Measurements from ENCODE around the gene BTNL3.

The BTNL3 gene

DNA sequence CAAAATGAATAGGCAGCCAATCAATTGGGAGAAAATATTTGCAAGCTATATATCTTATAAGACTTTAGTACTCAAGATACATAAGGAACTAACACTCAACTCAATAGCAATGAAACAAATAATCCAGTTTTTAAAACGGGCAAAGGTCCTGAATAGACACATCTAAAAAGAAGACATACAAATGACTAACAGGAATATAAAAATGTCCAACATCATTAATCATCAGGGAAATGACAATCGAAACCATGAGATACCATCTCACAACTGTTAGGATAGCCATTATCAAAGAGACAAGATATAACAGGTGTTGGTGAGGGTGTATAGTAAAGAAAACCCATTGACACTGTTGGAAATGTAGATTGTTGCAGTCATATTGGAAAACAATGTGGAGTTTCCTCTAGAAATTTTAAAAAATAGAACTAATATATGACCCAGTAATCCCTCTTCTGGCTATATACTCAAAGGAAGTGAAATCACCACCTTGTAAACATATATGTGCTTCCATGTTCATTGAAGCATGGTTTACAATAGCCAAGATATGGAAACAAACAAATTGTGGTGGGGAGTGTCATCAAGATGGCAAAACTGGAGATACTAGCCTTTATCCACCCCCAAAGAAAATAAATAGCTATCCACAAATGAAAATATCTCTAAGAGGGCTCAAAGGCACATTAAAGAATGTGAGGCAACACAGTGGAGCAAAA lies 13.9 kb upstream of the BTNL3 start:
- TF ChIP-seq, protein P1, sequence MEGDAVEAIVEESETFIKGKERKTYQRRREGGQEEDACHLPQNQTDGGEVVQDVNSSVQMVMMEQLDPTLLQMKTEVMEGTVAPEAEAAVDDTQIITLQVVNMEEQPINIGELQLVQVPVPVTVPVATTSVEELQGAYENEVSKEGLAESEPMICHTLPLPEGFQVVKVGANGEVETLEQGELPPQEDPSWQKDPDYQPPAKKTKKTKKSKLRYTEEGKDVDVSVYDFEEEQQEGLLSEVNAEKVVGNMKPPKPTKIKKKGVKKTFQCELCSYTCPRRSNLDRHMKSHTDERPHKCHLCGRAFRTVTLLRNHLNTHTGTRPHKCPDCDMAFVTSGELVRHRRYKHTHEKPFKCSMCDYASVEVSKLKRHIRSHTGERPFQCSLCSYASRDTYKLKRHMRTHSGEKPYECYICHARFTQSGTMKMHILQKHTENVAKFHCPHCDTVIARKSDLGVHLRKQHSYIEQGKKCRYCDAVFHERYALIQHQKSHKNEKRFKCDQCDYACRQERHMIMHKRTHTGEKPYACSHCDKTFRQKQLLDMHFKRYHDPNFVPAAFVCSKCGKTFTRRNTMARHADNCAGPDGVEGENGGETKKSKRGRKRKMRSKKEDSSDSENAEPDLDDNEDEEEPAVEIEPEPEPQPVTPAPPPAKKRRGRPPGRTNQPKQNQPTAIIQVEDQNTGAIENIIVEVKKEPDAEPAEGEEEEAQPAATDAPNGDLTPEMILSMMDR (conservative IDR thresholded peaks at IDR 0.05; ENCODE audit: control insufficient read depth, insufficient read depth, low read depth, low read length) = no peak
- H3K4me3 ChIP-seq (ENCODE audit: control insufficient read depth, low read depth, low read length) = no peak overlapping the region
- no peak for DNase-seq (ENCODE audit: low read depth)

DNA sequence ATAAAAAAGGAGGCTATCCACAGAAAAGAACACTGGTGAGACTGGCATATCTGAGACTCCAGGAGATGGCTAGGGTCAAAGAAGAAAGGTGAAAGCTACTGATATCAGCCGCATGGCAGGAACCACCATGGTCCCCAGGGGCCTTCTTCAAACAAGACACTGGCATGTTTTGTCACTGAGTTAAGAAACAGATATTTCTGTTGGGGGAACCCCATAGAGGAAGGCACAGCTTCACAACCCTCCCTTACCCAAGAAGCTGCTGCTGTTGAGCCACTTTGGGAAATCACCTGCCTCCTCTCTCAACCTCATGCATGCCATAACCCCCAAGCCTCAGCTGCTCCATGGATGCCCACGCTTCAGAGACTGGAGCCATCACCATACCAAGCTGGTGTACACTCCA lies 13.3 kb upstream of the BTNL3 start:
- DNase-seq (ENCODE audit: low read depth) = no peak
- TF ChIP-seq, protein P1 (conservative IDR thresholded peaks at IDR 0.05; ENCODE audit: control insufficient read depth, insufficient read depth, low read depth, low read length) = no peak

GRCh38 chr5:180976518-180976917 lies 12.1 kb upstream of the BTNL3 start:
- DNase-seq (ENCODE audit: low read depth) = no peak
- TF ChIP-seq, protein P1 (conservative IDR thresholded peaks at IDR 0.05; ENCODE audit: control insufficient read depth, insufficient read depth, low read depth, low read length) = no peak
- H3K4me3 ChIP-seq (ENCODE audit: control insufficient read depth, low read depth, low read length) = no peak overlapping the region

More for the DNA sequence above, 13.3 kb upstream of the BTNL3 start:
- no peak overlapping the region for H3K4me3 ChIP-seq (ENCODE audit: control insufficient read depth, low read depth, low read length)

DNA sequence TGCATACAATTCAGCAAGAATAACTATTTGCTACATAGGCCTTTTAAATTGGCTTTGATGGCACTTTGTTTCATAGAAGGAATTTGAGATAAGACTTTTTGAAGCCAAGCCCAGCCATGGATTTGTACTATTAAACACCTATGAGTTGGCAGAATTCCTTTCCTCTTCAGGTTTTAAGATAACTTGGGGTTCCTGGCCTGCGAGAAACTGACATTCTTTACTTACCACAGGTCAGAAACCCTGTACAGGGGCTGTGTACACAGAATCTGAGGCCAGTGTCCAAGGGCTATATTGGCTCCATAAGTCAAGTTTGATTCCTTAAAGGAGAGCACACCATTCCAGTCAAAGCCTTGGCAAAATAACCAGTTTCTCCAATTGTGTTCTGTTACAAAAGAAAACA lies 10.8 kb upstream of the BTNL3 start:
- DNase-seq (ENCODE audit: low read depth) = no peak
- H3K4me3 ChIP-seq (ENCODE audit: control insufficient read depth, low read depth, low read length) = no peak overlapping the region
- TF ChIP-seq, protein P1 (conservative IDR thresholded peaks at IDR 0.05; ENCODE audit: control insufficient read depth, insufficient read depth, low read depth, low read length) = no peak

GRCh38 chr5:180982008-180982741 lies 6.5 kb upstream of the BTNL3 start:
- H3K4me3 ChIP-seq (ENCODE audit: control insufficient read depth, low read depth, low read length) = no peak overlapping the region
- no peak for DNase-seq (ENCODE audit: low read depth)
- TF ChIP-seq, protein P1 (conservative IDR thresholded peaks at IDR 0.05; ENCODE audit: control insufficient read depth, insufficient read depth, low read depth, low read length) = no peak

- no peak overlapping the region for H3K4me3 ChIP-seq (ENCODE audit: control insufficient read depth, low read depth, low read length)
- DNase-seq (ENCODE audit: low read depth) = no peak
- TF ChIP-seq, protein P1 (conservative IDR thresholded peaks at IDR 0.05; ENCODE audit: control insufficient read depth, insufficient read depth, low read depth, low read length) = no peak
These were observed 630 bp upstream of the BTNL3 start for GRCh38 chr5:180988016-180988415.
